Heart right ventricle (tissue), 16 donors: ENCODE measurements around the gene RALGAPA2. TPM values are rescaled to one million over a fixed set of nuclear protein-coding genes. Genes with fewer than 3 reads are reported as not detected.

Experiments used
- ATAC-seq, 8 donors: fragments of 200-7000 bp; cut with Tn5 transposase; one replicate each; pipeline ENCODE4 v1.9.1; 2020; ENCODE audit warnings: mild to moderate bottlenecking in 8 of 8, moderate library complexity in 8 of 8, moderate number of reproducible peaks in 1 of 8
- DNase-seq, 2 donors: peaks; one replicate each; pipeline ENCODE4 v3.0.0-alpha.2; 2020
- H3K27ac ChIP-seq, 10 donors: fragments of 200-600 bp; sonication (generic) in 2 of 10; one replicate each; pipeline versions ENCODE4 v1.5.0 to v1.8.0; 2020 to 2022; ENCODE audit warnings: mild to moderate bottlenecking in 3 of 10
- H3K27me3 ChIP-seq, 7 donors: fragments of 200-600 bp; one replicate each; pipeline ENCODE4 v1.8.0; 2021 to 2022; ENCODE audit warnings: mild to moderate bottlenecking in 2 of 7
- H3K36me3 ChIP-seq, 9 donors: fragments of 200-600 bp; sonication (generic) in 1 of 9; one replicate each; pipeline versions ENCODE4 v1.5.0 to v1.8.0; 2020 to 2022; ENCODE audit warnings: mild to moderate bottlenecking in 2 of 9
- H3K4me1 ChIP-seq, 9 donors: fragments of 200-600 bp; sonication (generic) in 1 of 9; one replicate each; pipeline versions ENCODE4 v1.5.0 to v1.8.0; 2020 to 2022; ENCODE audit warnings: mild to moderate bottlenecking in 4 of 9
- H3K4me3 ChIP-seq, 10 donors: fragments of 200-600 bp; sonication (generic) in 2 of 10; one replicate each; pipeline versions ENCODE4 v1.5.0 to v1.8.0; 2020 to 2022; ENCODE audit warnings: mild to moderate bottlenecking in 7 of 10, moderate library complexity in 2 of 10
- H3K9me3 ChIP-seq, 11 donors: fragments of 200-600 bp in 10 of 11; sonication (generic) in 2 of 11; one replicate each; pipeline versions ENCODE4 v1.5.0 to v1.8.0; 2013 to 2022; ENCODE audit warnings: mild to moderate bottlenecking in 2 of 11, control low read depth in 1 of 11, moderate library complexity in 1 of 11
- WGBS, 2 donors: extraction: QIAGEN DNeasy Blood & Tissue Kit; methylation state at CpG; one replicate each; pipeline ENCODE4 v1.1.7; 2013; ENCODE audit warnings: inconsistent platforms in 1 of 2; 5-methylcytosine and 5-hydroxymethylcytosine counted together
- intact Hi-C, 10 donors: fragments of 100-400 bp; cut with DNase I; formaldehyde crosslinking; loops; one replicate each; pipeline versions ENCODE4 v1.11.1 to v1.14.2; 2022
- polyA plus RNA-seq, 2 donors: library from polyadenylated mRNA; stranded (reverse); fragments of 200-250 nt; gene quantifications; one replicate each; pipeline ENCODE4 v1.2.3, GENCODE V29; 2013
- total RNA-seq, 10 donors: library from RNA; stranded (reverse); fragmentation: NEBNext Ultra II Directional in 3 of 10; extraction: Animal tissue kit (Norgen Biotek cat#: 25700) in 3 of 10; gene quantifications; one replicate each; pipeline versions ENCODE4 v1.2.1 to v1.2.4, GENCODE V29; 2021 to 2023
- TF ChIP-seq, protein P1 (sequence below), 9 donors: fragments of 200-600 bp; sonication (generic) in 2 of 9; IDR thresholded peaks; one replicate each; pipeline versions ENCODE4 v1.5.0 to v1.8.0; 2021 to 2022; ENCODE audit warnings: antibody characterized with exemption in 9 of 9, mild to moderate bottlenecking in 5 of 9, moderate library complexity in 1 of 9
- donor health status: Arrhythmogenic right ventricular cardiomyopathy.
- donor health status: ischemic (EF 13 %, LVEDD 7.1; RV severe dilation, severe dysfunction).
- donor health status: healthy with polysubstance abuse.
- donor health status: DM: no; HTN: yes; CAD: no.
- donor health status: DM: no; HTN: no; CAD: no.
- donor health status: ischemic (EF 25% LVEDD 6.9; RV normal size, moderate dysfunction).
- donor health status: ischemic (EF 25% LVEDD 5.7; RV mildly dilated, moderate dysfunction).
- donor health status: healthy.
- donor health status: DM: yes; HTN: yes; CAD: no.
- donor health status: Ischemic cardiomyopathy.
- donor health status: ischemic (EF 35%, LVEDD 5.7; RV mildly dilated, moderate dysfunction).
- donor health status: nonischemic (EF 11% LVEDD 7.7; RV severe dilation, severe dysfunction).
- donor health status: DM: yes; HTN: yes; CAD: no.
- donor health status: PGD.
- donor health status: ischemic (EF 29% LVEDD 5.4; RV normal size, mild dysfunction).
- donor health status: nonischemic (EF 23%, LVEDD 6.1; RV moderate dilation, normal function).

RALGAPA2 gene
- total and polyA plus RNA-seq, 12 donors: 4.1 to 26.8 (median 18.2) TPM

GRCh38 chr20:20683481-20684321 lies 28.7 kb downstream of the RALGAPA2 start:
- intact Hi-C loops: no loop called here
- H3K27ac ChIP-seq: no peak overlapping the region
- TF ChIP-seq, protein P1, sequence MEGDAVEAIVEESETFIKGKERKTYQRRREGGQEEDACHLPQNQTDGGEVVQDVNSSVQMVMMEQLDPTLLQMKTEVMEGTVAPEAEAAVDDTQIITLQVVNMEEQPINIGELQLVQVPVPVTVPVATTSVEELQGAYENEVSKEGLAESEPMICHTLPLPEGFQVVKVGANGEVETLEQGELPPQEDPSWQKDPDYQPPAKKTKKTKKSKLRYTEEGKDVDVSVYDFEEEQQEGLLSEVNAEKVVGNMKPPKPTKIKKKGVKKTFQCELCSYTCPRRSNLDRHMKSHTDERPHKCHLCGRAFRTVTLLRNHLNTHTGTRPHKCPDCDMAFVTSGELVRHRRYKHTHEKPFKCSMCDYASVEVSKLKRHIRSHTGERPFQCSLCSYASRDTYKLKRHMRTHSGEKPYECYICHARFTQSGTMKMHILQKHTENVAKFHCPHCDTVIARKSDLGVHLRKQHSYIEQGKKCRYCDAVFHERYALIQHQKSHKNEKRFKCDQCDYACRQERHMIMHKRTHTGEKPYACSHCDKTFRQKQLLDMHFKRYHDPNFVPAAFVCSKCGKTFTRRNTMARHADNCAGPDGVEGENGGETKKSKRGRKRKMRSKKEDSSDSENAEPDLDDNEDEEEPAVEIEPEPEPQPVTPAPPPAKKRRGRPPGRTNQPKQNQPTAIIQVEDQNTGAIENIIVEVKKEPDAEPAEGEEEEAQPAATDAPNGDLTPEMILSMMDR (IDR thresholded peaks at IDR 0.05): no peak
- H3K4me3 ChIP-seq: no peak overlapping the region
- no peaks in the 10 kb centered on the region for H3K27me3 ChIP-seq
- ATAC-seq (no peak), DNase-seq (no peak)
- peaks cover 0 to 18% (median 0%) of the 10 kb centered on the region in 9 donors for H3K36me3 ChIP-seq
- 84 to 88% methylated on average over 10 of the region's 10 CpGs for WGBS, 2 donors
- H3K4me1 ChIP-seq: peaks cover 0 to 54% (median 17%) of the 10 kb centered on the region in 9 donors
- H3K9me3 ChIP-seq: no peaks in the 10 kb centered on the region

DNA sequence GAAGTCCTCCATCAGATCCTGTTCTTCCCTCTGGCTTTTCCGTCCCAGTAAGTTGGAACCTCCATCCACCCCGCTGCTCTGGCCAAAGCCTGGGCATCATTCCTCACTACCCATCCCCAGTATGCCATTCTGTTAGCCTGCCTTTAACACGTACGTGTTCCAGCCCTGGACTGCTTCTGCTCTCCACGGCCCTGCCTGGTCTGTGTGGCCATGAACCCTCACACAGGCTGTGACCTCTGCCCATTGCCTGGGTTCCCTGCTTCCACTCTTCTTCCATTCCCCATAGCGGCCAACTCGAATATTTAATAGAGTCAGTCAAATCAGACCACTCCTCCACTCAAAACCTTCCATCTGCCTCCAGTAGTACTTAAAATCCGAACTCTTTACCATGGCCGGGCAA lies 29.4 kb downstream of the RALGAPA2 start:
- intact Hi-C loops: no loop called here
- Histone ChIP-seq H3K9me3 (no peaks in the 10 kb centered on the region), H3K27me3 (no peaks in the 10 kb centered on the region), H3K4me1 (peaks cover 0 to 54% (median 17%) of the 10 kb centered on the region in 9 donors), H3K27ac (no peak overlapping the region), H3K4me3 (no peak overlapping the region), H3K36me3 (peaks cover 0 to 24% (median 0%) of the 10 kb centered on the region in 9 donors)
- DNase-seq (no peak), ATAC-seq (no peak)
- TF ChIP-seq, protein P1 (IDR thresholded peaks at IDR 0.05): no peak
- 94 to 96% methylated on average over 9 of the region's 9 CpGs for WGBS, 2 donors

- Histone ChIP-seq H3K36me3 (peaks cover 0 to 27% (median 0%) of the 10 kb centered on the region in 9 donors), H3K4me1 (peaks cover 0 to 46% (median 16%) of the 10 kb centered on the region in 9 donors), H3K4me3 (no peak overlapping the region), H3K27ac (peak overlapping the region in 1 of 10 donors; percentile 11), H3K27me3 (no peaks in the 10 kb centered on the region), H3K9me3 (no peaks in the 10 kb centered on the region)
- ATAC-seq (peak in 2 of 8 donors; percentile 20 to 35), DNase-seq (no peak)
- WGBS, 2 donors: 79% methylated on average over 7 of the region's 7 CpGs
- intact Hi-C loops: no loop called here
- TF ChIP-seq, protein P1 (IDR thresholded peaks at IDR 0.05): no peak
Observed at GRCh38 chr20:20680991-20681508, 31.4 kb downstream of the RALGAPA2 start.

GRCh38 chr20:20679316-20679715 lies 33.1 kb downstream of the RALGAPA2 start:
- ATAC-seq (no peak), DNase-seq (no peak)
- peaks cover 0 to 33% (median 13%) of the 10 kb centered on the region in 9 donors for H3K4me1 ChIP-seq
- TF ChIP-seq, protein P1 (IDR thresholded peaks at IDR 0.05): no peak
- H3K27me3 ChIP-seq: no peaks in the 10 kb centered on the region
- H3K27ac ChIP-seq: no peak overlapping the region
- H3K9me3 ChIP-seq: no peaks in the 10 kb centered on the region
- WGBS, 2 donors: 97 to 98% methylated on average over 3 of the region's 3 CpGs
- intact Hi-C loops: no loop called here
- peaks cover 0 to 27% (median 0%) of the 10 kb centered on the region in 9 donors for H3K36me3 ChIP-seq
- no peak overlapping the region for H3K4me3 ChIP-seq
